NCI-H524 treated with DMSO at 0.1 percent for 48 hours (cell line): ENCODE results near the gene C1orf116.

Experiments used
- DNase-seq: peaks from one replicate; lab custom pipeline; 2025; lab: John Stamatoyannopoulos, UW

The C1orf116 gene

DNA sequence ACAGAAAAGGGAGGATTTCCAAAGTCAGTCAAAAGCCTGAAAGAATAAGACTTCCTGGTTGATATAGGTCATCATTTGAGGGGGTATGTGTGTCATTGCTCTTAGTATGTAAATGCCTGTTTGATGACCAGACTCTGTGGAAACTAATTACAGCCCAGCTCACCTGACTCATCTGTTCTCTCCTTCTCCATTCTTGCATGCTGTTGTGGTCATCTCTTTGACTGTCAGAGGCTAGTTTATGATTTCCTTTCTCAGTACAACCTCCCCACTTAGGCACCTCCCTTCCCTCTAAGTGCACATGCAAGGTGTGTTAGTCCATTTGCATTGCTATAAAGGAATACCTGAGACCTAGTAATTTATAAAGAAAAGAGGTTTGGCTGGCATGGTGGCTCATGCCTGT is 2.4 kb upstream of the C1orf116 start:
- DNase-seq: no peak

DNA sequence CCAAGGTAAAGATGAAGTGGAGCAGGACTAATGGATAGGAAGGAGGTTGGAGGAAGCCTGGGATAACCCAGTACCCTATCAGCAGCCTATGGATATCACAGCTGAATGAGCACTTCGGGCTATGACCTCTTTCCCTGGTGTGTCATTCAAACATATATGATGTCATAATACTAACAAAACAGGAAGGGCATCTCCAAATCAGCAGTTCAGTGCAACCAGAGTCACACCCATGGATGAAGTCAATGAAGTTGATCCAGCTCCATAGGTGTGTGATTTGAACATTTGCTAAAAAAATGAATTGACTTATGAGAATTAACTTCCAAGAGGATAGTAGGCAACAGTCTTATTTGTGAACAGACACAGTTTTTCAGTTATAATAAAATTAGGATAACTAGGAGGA is 1.7 kb upstream of the C1orf116 start:
- no peak for DNase-seq

- no peak for DNase-seq
These were observed 746 bp upstream of the C1orf116 start for GRCh38 chr1:207033302-207033701.

GRCh38 chr1:207031632-207032264 is 808 bp downstream of the C1orf116 start:
- no peak for DNase-seq

DNA sequence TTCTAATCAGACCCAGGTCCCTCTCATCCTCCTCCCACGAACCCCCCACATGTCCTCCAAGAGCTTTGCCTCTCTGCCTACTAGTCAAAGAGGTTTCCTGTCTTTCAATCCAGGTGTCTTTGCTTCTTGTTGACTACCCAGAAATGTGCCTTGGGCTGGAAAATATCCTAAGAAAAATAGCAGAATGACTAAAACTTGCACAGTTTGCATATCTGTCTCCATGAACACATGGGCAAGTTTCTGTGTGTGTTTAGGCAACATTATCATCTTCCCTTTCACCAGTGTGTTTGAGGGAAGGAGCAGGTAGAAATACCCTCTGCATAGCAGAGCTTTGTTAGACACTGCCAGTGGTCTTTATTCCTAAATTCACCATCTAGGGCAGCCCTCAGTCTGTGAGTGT is 1.5 kb downstream of the C1orf116 start:
- DNase-seq: no peak

- DNase-seq: no peak
These were observed 2.0 kb downstream of the C1orf116 start for GRCh38 chr1:207030522-207031009.

- no peak for DNase-seq
These were observed 2.6 kb downstream of the C1orf116 start for GRCh38 chr1:207029701-207030521.

GRCh38 chr1:207028884-207029650 is 3.5 kb downstream of the C1orf116 start:
- DNase-seq: no peak

DNA sequence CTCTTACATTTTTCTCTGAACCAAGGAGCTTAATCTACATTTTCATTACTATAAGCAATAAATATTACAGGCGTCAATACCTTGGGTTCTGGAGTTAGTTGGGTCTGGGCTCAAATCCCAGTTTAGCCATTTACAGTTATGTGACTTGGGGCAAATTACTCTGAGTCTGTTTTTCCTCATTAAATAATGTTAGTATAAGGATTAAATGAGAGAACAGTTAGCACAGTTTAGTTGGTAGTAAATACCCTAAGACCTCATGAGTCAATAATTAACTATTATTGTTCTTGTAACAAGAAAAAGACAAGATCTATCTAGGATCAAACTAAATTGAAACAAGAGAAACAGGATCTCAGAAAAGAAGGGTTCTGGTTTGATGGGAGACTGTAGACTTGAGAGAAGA is 4.6 kb downstream of the C1orf116 start:
- DNase-seq: no peak

- no peak for DNase-seq
These were observed 5.3 kb downstream of the C1orf116 start for GRCh38 chr1:207027206-207027777.

DNA sequence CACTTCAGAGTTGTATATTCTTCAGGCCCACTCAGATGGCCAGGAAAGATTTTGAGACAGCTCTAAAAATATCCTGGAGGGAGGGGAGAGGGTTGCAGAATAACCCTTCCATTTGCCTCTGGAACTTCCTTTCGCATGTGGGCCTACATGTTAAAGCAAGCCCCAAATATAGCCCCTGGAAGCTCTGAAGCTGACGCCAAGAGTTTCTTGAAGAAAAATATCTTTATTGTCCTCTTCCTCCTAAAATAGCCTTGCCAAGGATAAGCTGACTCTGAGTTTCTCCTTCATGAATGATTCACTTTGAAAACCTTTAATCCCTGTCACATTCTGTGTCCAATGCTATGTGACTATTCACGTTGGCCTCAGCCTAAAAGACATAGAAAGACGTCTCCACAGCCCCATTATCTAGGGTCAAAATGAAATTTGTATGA is 6.4 kb downstream of the C1orf116 start:
- DNase-seq: no peak

DNA sequence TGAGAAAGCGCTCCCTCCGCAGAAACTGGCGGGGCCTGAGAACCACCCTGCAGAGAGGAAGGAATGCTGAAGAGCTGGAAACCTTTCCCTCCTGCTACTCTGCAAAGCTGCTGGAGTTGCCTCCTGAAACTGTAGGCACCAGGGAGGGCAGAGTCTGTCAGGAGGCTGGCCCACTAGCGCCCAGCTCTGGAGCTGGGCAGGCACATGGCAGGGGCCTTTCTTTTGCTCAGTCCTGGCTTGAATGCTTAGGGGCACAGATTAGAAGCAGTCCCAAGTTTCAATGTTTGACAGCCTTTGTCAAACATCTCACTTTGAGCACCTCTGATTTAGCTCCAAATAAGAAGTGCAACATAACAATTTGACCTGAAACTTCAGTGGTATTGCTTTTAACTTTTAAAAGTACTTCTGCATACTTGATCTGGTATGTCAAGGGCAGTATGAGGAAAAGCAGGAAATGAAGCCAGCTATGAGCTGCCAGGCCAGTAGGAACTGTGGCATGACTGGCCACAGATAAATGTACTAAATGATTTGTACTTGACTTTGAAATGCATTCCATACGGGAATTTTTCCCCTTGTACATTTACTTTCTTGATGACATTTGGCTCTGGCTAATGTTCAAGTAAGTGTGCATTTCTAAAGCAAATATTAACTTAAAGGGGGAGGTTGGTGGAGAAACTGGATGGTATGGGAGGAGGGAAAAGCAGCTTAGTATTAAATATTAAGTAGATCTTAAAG is 7.2 kb downstream of the C1orf116 start:
- no peak for DNase-seq

GRCh38 chr1:207024202-207025145 is 8.1 kb downstream of the C1orf116 start:
- no peak for DNase-seq

DNA sequence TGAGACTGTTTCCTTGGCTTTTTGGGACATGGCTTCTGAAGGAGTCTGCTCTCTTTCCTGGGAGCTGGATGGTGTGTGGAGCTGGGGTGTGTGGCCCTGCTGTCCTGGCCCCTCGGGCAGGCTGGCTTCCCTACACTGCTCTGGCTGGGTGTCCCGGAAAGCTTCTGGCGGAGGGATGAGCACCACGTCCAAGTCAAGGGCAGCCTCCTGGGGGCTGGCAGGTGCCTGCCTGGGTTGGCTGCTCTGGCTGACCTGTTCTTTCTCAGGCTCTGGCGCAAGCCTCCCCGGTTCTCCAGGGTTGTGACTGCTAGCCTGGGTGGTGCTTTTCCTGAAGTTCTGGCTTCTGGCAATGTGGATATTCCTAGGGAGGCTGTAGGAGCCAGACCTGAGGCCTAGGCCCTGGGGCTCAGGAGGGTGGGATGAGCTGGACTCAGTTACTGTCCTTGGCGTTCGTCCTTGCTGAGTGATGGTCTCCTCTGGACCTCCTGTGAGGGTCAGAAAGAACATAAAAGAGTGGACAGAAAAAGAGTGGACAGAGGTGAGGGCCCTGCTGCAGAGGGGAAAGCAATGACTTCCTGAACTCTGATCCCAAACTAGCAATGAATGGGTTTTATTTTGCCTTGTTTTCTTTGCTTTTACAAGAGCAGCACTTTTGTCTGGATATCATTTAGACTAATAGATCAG is 9.4 kb downstream of the C1orf116 start:
- DNase-seq: no peak

GRCh38 chr1:207021876-207022596 is 10.5 kb downstream of the C1orf116 start:
- DNase-seq: no peak

- no peak for DNase-seq
These were observed 11.3 kb downstream of the C1orf116 start for GRCh38 chr1:207021139-207021861.

- DNase-seq: no peak
These were observed 11.8 kb downstream of the C1orf116 start for GRCh38 chr1:207020709-207021107.

DNA sequence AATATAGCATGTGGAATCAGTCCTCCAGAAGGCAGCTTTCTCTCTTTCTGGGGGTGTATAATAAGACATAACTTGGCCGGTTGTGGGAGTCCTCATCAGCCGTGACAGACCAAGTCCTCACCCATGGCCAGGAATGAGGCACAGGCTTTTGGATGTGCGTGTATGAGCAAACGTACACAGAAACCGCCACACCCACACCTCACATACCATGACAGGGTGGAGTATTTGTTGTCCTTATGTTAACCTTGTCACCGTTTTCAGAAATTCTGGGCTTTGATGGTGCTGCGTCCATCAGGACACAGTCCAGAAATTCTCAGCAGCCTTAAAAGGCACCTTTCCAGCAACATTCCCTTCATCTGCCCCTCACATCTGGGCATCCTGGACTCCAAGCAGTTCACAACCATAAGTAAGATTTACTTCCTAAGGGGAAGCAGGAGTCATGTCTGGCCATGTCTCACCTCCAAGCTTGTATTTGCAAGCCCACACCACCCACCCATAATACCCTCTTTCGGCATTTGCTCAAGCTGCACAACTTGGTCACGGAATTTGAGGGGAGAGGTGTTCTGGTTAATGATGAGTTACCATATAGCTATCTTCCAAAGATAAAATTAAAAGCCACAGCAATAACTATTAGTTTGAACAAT is 12.4 kb downstream of the C1orf116 start:
- no peak for DNase-seq
